ENCODE measurements around the gene MTSS2.
A peak's percentile ranks its signal among the peaks of the same experiment; 100 is the strongest.

The MTSS2 gene

DNA sequence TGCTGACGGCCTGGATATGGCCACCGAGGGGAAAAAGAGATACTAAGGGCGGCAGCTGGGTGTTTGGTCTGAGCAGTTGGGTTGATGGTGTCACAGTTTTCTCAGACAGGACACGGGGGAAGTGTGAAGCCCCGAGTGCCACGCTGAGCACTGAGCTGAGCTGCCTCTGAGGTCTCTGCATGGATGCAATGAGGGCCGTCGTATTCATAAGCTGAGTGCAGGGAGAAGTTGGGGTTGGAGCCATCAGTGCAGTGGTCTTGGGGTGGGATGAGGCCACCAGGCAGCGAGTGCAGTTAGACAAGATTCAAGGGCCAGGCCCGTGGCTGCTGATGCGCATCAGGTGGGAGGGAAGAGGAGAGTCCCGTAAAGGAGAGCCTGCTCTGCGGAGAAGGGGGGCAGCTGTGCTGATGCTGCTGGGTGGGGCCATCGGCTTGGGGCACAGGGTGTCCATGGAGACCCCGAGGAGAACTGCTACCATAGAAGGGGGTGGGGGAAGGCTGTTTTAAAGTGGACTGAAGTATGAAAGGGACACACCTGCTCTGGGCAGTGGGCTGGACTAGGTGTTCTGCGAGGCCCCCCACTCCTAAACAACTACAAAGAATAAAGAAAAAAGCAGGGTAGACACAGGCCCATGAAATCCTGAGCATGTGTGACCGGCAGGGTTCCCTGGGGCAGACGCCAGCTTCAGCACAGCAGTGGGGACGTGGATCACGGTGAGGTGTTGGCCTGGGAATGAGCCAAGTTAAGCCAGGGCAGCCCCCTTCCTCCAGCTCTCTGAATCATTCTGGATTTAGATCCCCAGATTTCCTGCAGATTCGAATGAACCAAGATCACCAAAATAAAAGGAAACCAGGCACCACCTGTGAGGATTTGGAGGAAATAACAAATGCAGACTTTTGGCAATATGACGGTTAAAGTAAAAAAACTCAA lies 19.8 kb downstream of the MTSS2 start:
- DNase-seq: no peak

DNA sequence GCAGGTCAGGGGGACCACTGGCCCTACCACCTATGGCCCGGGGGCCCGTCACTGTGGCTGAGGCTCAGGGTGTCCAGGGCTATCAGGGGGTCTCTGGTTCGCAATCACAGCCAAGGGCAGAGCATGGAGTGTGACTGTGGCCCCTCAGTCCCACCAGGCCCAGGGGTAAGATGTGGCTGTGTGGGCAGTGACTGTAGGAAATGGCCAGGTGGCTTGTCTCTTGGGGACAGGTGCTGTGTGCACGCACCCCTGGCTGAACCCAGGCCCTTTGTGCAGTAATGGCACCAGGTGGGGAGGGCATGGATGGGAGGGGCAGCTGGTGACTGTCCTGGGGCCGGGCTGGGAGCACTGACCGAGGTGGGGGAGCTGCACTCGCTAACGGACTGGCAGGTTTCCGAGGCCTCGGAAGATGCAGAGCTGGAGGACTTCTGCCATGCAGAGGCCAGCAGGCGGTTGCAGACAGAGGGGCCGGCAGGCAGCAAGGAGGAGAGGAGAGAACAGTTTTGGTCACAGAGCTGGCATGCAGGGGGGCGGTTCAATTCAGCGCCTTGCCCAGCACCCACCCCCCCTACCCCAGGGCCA lies 20.6 kb downstream of the MTSS2 start:
- no peak for DNase-seq

DNA sequence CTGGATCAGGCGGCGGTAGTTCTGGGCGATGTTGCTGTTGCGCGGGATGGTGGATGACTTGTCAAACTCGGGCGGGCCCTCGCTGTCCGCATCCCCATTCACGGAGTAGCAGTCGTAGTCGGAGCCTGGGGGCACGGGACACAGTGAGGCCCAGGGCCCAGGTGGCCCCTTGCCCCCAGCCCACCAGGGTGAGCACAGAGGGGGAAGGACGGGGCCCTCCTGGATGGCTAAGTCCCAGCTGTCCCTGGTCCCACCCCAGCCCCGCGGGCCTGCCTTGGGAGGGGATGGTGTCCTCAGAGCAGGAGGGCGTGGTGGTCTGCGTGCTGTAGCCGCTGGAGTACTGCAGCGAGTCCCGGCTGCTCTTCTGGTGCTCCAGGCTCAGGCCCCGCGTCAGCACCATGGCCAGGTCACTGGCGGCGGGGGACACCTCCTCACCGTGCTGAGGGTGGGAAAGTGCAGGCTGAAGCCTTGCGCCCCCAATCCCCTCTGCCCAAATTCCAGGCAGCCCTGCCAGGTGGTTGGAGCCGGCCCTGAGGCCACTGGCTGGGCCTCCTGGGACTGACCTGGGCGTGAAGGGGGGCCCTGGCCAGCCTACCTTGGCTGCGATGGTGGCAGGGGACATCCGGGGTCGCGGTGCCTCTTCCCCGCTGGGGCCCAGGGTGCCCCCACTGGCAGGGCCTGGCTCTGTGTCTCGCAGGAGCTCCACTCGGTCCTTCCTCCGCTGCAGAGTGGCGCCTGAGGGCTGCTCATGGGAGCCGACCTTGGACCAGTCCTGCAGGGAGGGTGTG lies 21.3 kb downstream of the MTSS2 start:
- DNase-seq: no peak

DNA sequence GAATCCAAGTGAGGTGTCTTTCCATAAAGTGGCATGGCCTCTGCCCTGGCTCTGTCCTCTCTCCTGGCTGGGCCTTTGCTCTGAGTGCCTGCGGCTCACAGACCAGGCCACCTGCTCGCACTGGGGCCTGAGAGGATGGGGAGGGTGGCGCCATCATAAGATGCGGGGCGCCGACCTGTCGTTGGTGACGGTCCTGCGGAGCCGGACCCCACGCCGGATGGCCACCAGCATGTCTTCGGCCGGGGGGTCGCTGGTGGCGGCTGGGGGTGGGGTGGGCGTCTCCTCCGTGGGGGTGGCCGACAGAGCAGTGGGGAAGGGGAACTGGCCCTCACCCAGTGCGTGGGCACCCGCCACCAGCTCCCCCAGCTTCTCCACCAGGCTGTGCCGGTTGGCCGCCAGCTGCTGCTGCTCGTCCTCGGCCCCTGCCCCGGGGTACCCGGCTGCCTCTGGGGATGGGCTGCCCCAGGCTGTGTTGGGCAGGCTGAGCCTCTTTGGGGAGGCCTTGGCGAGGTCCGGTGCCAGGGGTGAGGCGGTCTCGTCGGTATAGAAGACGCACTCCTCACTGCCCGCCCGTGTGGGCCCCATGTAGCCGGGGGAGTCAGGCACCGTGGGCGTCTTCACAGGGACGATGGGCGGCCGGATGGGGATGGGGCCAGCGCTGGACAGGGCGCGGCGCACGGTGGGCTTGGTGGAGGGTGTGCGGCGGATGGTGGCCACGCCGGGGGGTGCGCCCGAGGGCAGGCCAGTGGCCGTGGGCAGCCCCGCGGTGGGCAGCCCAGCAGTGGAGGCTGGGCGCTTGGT lies 22.1 kb downstream of the MTSS2 start:
- DNase-seq: no peak

DNA sequence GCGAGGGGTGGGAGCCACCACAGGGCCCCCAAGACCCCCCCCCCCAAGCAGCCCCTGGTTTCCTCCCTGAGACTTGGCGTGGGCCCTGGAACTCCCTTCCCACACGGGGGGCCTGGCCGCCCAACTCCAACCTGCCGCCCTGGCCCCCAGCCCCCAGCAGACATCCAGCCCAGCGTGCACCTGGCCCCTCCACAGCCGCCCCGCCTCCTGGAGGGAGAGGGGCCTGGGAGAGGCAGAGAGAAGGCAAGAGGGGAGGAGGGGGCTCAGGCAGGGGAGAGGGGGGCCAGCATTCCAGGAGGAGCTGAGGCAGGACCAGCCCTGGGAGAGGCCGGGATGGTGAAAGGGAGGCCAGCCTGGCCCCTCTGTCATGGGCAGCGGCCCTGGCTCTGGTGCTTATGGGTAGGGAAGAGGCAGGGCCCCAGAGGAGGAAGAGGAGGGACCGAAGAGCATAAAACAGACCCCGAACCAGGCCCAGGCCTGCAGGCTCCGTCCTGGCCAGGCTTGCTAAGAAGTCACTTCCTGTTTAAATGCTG lies 22.8 kb downstream of the MTSS2 start:
- no peak for DNase-seq

DNA sequence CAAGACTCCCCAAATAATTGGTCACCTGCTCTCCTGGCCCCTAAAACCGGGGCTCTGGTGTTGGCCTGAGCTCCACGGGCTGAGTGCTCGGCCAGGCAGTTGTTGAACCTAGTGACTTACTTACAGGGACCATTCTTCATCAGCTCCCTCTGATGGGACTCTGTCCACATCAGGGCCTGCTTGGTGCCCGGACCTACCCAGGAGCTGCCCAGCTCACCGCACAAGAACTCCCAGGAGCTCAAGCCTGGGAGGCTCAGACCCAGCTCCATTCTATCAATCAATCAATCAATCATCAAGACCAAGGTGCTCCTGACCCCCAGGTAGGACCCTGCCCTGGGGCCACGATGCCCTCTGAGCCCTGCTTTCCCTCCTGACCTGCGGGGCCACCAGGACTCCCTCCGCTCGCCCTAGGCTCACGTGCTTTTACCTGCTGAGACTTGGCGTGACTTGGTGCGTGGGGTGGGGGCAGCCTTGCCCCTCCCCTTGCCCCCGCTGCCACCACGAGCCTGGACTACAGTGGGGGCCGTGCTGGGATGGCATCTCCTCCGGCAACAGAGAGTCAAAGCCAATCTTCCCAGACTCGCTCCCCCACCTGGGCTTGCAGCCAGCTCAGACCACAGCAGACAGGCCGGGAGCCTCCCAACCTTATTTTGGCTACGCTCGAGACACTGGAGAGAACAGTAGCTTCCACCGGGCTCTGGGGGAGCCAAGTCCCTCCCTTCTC lies 23.8 kb downstream of the MTSS2 start:
- DNase-seq: no peak

DNA sequence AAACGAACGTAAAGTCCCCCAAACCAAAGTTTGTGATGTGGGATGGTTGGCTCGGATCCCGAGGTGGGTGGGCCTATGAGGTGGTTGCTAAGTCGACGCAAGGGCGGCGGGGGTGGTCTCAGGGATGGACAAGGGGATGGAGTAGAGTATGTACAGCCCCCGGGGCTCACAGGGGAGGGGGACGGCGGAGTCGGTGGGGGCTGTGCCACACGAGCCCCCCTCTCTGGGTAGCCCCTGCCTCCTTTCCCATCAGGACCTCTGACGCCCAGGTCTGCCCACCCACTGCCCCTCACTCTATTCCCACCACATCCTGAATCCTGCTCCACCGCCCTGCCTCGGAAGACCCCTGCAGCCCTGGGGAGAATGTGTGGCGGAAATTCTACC lies 24.3 kb downstream of the MTSS2 start:
- DNase-seq: no peak

DNA sequence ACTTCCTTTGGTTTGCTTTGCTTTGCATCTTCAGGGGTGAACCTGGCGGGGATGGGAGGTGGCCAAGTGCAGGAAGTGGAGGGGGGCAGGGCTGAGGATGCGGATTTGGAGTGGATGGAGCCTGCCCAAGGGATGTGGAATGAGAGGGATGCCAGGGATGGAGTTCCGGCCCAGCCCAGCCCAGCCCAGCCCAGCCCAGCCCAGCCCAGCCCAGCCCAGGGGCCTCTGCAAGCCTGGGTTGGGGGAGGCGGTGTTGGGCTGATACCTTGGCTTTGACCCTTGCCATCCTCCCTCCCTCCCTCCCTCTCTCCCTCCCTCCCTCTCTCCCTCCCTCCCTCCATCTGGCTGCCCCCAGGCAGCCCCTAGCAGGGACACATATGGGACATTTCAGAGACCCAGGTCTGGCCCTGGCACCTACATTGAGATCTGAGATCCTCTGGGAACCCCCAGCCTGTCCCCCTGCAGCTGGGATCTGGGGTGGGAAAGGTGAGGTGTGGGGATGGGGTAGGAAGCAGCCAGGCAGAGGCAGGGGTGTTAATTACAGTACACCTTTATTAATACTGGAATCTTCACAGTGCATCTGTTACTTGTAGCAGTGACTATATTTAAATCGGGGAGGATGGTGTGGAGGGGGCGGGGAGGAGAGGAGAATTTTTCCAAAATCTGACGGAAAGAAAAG lies 25.0 kb downstream of the MTSS2 start:
- DNase-seq: no peak

DNA sequence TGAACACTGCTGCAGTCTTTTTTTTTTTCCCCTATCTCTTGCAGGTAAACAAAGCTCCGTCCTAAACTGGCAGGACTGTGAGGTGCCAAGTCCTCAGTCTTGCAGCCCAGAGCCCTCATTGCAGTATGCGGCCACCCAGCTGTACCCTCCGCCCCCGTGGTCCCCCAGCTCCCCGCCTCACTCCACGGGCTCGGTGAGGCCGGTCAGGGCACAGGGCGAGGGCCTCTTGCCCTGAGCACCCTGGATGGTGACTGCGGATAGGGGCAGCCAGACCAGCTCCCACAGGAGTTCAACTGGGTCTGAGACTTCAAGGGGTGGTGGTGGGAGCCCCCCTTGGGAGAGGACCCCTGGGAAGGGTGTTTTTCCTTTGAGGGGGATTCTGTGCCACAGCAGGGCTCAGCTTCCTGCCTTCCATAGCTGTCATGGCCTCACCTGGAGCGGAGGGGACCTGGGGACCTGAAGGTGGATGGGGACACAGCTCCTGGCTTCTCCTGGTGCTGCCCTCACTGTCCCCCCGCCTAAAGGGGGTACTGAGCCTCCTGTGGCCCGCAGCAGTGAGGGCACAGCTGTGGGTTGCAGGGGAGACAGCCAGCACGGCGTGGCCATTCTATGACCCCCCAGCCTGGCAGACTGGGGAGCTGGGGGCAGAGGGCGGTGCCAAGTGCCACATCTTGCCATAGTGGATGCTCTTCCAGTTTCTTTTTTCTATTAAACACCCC lies 25.7 kb downstream of the MTSS2 start:
- DNase-seq: no peak

DNA sequence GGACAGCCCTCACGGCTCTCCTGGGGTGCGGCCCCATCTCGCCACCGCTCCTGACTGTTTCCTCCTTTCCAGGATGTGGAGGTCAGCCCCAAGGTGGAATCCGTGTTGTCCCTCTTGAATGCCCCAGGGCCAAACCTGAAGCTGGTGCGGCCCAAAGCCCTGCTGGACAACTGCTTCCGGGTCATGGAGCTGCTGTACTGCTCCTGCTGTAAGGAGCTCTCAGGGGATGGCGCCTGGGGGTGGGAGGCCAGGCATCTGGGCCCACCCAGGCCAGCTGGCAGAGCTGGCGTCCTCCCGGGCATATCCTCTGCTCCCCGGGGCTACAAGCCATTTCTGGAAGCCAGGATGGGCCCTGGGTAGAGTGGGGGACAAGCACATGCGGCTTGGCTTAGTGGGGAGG lies 26.3 kb downstream of the MTSS2 start:
- no peak for DNase-seq

DNA sequence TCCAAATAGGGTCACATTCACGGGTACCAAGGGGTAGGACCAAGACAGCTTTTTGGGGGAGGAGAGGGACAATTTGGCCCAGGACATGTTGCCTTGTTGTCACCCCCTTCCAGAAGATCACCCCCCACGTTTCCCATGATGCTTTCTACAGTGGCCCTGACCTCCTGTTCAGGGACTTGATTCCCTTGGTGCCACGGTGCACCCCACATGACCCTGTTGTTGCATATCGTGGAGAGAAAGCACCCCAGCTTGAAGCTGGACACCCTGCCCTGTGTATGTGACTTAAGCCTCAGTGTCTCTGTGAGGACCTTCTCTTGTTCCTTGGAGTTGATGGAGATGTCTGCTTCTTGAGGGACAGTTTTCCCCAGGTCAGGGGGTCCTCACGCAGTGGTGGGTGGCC lies 26.9 kb downstream of the MTSS2 start:
- DNase-seq: no peak

DNA sequence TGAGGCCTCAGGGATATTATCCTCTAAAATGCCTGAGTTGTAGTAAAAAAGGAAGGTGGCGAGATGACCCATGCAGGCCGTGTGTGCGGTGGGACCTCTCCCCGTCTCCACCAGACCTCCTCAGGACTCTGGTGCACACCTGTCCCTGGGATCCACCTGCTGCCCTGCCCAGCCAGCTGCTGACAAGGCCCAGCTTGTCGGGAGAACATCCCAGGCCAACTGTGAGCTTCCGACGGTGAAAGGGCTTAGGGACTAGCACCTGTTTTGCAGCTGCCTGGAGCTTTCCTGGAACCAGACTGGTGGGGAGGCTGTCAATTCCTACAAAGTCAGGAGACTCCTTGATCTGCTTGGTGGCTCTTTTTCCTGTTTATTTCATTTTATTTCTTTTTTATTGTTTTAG lies 27.9 kb downstream of the MTSS2 start:
- DNase-seq: no peak

DNA sequence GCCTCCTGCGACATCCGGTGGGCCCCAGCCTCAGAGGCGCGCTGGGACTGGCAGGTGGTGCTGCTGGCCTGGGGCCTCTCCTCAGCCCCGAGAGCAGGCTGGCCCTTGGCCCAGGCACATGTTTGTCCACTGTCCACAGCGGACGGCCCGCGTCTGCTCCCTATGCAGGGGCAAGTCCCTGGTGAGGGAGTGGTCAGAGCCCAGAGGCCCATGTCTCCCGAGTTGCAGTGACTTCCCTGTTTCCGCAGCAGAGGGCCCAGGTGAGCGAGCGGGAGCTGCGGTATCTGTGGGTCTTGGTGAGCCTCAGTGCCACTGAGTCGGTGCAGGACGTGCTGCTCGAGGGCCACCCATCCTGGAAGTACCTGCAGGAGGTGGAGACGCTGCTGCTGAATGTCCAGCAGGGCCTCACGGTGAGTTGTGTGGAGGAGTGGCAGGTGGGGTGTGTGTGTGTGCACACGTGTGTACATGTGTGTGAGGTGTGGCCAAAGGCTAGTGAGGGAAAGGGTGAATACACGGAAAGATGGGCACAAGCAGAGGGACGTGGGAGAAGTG lies 29.1 kb downstream of the MTSS2 start:
- no peak for DNase-seq

DNA sequence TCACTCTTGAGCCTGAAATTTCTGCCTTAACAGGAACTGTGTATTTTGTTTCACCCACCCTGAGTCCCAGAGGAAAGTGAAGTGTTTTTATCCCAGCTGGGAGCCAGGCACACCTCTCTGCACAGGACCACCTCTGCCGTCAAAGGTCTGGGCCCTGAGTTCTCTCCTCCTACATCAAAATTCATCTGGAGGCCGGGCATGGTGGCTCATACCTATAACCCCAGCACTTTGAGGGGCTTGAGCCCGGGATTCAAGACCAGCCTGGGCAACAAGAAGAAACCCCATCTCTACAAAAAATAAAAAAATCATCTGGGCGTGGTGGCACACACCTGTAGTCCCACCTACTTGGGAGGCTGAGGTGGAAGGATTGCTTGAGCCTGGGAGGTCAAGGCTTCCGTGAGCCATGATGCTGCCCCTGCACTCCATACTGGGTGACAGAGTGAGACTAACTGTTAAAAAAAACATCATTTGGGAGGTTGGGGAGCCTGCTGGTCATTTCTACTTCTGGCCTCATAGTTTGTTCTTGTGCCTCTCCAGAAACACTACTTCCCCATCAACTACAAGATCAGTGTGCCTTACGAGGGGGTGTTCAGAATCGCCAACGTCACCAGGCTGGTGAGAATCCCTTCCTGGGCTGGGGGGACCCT lies 29.7 kb downstream of the MTSS2 start:
- DNase-seq: no peak

DNA sequence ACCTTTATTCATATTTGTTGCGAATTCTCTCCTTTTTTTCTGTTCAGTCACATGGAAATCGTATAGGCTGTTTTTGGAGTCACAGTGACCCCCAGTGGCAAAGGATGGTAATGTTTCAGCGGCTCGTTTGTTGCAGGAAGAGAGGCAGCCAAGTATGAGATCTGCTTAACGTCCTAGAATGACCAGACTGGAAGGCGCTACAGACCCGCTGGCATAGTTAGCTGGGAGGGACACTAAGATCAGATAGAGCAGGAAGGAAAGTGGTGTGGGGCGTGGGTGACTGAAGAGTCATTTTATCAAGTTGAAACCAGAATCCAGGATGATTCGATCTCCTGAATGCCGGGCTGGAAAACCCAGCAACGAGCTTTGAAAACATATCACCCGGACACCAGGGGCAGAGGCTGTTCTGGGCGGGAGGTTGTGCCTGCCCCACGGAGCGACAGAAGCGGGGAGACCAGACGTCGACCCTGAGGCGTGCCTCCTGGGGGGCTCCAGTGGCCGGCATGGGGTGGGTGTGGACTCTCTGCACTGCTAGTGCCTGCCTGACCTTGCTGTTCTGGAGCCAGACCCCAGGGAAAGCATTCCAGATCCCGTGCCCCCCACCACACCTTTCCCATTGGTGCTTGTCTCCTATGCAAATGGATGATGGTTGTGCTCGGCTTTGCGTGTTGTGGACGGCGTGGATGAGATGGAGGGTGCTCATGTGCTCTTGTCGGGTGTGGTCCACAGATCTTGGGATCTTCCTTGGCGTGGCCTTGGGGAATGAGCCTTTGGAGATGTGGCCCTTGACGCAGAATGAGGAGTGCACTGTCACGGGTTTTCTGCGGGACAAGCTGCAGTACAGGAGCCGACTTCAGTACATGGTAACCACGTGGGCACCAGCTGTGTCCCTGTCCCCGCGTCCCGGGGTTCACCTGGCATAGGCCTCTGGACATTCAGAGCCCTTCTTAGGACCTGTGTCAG lies 31.8 kb downstream of the MTSS2 start:
- DNase-seq: peak; percentile 82

DNA sequence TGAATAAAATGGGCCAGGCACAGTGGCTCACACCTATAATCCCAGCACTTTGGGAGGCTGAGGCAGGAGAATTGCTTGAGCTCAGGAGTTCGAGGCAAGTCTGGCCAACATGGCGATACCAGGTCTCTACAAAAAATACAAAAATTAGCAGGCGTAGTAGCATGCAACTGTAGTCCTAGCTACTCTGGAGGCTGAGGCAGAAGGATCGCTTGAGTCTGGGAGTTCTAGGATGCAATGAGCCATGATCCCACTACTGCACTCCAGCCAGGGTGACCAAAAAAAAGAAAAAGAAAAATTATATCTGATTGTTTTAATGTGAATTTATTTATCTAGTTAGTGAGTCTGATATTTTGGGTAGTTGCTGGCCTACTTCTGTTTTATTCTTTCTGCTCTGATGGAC lies 32.4 kb downstream of the MTSS2 start:
- no peak for DNase-seq

DNA sequence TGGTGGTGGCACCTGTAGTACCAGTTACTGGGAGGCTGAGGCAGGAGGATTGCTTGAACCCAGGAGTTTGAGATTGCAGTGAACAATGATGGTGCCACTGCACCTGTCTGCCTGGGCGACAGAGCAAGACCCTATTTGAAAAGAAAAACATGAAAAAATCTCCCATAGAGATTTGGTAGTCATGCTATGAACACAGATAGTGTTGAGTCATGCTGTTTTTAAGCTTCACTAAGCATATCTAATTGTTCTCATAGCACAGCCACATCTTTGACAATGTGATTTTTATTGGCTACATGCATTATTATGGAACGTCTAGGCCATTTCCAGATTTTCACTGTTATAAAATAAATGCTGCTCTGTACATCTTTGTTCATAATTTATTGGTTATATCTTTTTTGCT lies 33.5 kb downstream of the MTSS2 start:
- no peak for DNase-seq

DNA sequence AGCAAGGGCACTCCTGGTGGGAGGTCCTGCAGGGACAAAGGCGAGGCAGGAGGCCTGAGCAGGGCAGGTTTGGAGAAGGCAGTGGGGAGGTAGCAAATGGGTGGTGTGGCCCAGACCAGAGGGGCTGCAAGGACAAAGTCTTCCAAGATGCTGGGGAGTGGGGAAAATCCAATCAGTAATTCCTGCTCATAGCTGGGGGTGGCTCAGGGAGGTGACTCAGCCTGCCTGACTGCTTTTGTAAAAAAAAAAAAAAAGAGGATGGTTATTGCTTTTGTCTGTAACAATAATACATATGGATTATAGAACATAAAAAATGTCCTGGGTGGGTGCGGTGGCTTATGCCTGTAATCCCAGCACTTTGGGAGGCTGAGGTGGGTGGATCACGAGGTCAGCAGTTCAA lies 34.3 kb downstream of the MTSS2 start:
- no peak for DNase-seq

DNA sequence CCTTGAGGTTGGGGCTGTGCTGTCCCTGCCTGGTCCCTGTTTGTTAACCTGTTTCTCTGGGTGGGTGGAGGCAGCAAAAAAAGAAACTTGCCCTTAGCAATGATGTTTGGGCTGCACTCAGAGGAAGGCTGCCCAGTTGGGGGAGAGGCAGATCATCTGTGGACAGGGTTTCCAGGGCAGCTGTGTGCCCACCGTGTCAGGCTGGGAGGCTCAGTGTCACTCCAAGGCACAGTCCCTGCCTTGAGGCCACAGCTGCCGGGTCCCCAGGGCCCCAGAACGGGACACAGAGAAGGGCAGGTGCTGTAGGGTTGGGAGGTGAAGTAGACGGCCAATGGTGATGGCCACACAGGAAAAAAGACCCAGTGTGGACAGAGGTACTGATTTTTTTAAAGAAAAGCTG lies 35.6 kb downstream of the MTSS2 start:
- no peak for DNase-seq
